ES-I3 (cell line): Measurements from ENCODE around the gene SNED1.

ENCODE experiments used
- H3K36me3 ChIP-seq: 2 replicates; pipeline ENCODE4 v1.6.1; 2013; ENCODE audit warnings: mild to moderate bottlenecking, low read length, control low read depth, moderate library complexity; ENCODE audit not compliant: insufficient read depth
- H3K4me1 ChIP-seq: 2 replicates; pipeline ENCODE4 v1.6.1; 2013; ENCODE audit warnings: mild to moderate bottlenecking, control low read depth, low read length; ENCODE audit not compliant: insufficient read depth
- H3K9ac ChIP-seq: 2 replicates; pipeline ENCODE4 v1.6.1; 2013; ENCODE audit warnings: low read depth, mild to moderate bottlenecking, low read length, moderate library complexity
- H3K9me3 ChIP-seq: 2 replicates; pipeline ENCODE4 v1.6.1; 2013; ENCODE audit warnings: mild to moderate bottlenecking, low read length, moderate library complexity; ENCODE audit not compliant: control insufficient read depth, insufficient read depth

The SNED1 gene

DNA sequence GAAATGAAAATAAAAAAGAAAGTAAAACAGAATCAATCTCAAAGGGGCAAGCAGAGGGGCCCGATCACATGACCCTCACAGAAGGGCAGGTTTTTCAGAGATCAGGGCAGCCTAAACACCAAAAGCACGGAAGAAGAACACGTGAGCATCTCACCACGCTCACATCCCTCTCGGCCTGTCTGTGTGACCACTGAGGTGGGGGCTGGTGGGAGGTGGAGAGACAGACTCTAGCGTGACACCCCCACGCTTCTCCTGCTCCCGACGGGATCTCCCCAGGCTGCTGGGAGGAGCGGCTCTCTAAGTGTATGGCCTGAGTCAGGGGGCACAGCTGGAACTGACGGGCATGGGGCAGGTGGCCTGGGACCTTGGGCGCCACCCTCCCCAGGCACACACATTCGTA, 127.2 kb downstream of the SNED1 start:
- Histone ChIP-seq H3K4me1 (no peaks in the 10 kb centered on the region), H3K9me3 (no peaks in the 10 kb centered on the region), H3K36me3 (0 out of 2 replicates have a peak, but pooled peaks cover 5% of the 10 kb centered on the region), H3K9ac (no peak overlapping the region)

DNA sequence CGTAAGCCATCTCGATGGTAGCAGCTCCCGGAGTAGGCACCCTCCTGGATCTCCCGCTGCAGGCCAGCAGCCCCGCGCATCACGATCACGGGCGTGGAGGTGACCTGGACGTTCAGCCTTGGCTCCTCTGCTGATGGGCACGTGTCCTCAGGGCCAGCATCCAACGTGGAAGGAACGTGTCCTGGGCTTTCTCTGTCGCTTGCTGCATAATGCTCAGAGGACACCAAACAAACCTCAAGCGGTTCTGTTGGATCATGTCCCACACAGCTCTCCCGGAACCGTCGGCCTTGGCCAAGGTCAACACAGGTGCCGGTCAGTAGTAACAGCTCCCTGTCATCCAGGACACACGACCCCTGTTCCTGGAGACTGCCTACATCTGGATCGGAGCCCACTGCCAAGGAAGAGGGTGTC, 127.8 kb downstream of the SNED1 start:
- H3K9me3 ChIP-seq: no peaks in the 10 kb centered on the region
- 0 out of 2 replicates have a peak, but pooled peaks cover 5% of the 10 kb centered on the region for H3K36me3 ChIP-seq
- H3K9ac ChIP-seq: no peak overlapping the region
- no peaks in the 10 kb centered on the region for H3K4me1 ChIP-seq

DNA sequence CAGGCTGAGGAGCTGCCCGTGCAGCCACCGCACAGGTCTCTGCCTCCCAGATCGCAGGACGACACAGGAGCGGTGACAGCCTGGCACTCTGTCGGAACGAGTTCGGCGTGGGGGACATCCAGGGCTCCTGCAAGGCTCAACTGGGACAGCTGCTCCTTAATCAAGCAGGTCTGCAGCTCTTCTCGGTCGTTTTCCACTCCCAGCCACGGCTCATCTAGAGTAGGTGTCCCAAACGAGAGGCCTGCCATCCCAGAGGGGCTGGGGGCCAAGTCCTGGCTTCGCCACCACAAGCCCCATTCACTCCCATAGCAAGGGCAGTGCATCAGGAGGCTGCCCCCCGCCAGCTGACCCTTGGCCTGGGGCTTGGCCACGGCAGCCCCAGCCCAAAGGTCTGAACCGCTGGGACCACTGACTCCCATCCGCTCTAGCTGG, 128.4 kb downstream of the SNED1 start:
- H3K36me3 ChIP-seq: 0 out of 2 replicates have a peak, but pooled peaks cover 5% of the 10 kb centered on the region
- no peaks in the 10 kb centered on the region for H3K4me1 ChIP-seq
- no peak overlapping the region for H3K9ac ChIP-seq
- H3K9me3 ChIP-seq: no peaks in the 10 kb centered on the region

DNA sequence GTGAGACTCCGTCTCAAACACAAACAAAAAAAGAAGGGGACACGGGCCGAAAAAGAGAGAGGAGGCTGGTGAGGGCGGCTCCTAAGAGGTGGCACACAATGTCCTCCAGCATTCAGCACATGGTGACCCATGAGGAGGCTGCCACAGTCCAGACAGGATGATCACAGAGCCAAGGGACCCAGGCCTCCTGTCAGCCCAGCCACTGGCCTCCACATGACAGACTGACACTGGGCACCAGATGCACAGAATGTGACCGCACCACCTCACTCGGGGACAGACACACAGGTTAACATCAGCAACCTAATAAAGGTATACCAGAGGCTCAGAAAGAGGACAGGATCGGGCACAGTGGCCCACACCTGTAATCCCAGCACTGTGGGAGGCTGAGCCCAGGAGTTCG, 129.8 kb downstream of the SNED1 start:
- no peak overlapping the region for H3K9ac ChIP-seq
- H3K9me3 ChIP-seq: no peaks in the 10 kb centered on the region
- no peaks in the 10 kb centered on the region for H3K4me1 ChIP-seq
- H3K36me3 ChIP-seq: 0 out of 2 replicates have a peak, but pooled peaks cover 5% of the 10 kb centered on the region

DNA sequence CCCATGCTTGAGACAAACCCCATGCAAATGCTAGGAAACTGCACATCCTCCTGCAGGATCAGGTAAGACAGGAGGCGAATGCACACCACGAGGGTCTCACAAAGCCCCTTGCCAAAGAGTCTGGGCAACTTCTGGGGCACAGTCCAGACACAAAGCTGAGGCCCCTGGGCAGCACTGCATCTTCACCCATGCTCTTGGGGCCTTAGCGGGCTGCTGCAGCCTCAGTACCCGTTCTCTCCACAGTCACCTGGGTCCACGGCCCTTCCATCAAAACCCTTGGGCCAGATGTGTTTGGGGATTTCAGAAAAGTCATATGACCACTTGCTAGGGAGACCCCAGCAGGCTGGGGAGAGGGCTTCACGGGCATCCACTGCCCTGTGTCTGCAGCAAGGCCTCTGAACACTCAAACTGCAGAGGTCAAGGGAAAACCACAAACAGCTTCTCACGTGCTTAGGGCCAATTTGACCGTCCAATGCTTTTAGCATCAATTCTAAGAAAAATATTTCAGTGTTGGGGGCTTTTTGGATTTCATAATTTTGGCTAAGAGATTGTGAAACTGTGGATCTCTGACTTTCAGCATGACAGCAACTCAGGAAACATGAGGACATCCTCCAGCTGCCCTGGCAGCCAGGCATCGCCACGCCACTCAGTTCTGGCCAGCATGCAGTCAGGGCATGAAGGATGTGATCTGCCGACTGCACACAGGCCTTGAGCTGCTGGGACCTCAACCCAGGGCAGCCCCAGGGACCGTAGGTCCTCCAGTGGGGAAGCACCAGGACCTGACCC, 130.9 kb downstream of the SNED1 start:
- H3K9ac ChIP-seq: no peak overlapping the region
- 0 out of 2 replicates have a peak, but pooled peaks cover 5% of the 10 kb centered on the region for H3K36me3 ChIP-seq
- H3K9me3 ChIP-seq: no peaks in the 10 kb centered on the region
- H3K4me1 ChIP-seq: no peaks in the 10 kb centered on the region

DNA sequence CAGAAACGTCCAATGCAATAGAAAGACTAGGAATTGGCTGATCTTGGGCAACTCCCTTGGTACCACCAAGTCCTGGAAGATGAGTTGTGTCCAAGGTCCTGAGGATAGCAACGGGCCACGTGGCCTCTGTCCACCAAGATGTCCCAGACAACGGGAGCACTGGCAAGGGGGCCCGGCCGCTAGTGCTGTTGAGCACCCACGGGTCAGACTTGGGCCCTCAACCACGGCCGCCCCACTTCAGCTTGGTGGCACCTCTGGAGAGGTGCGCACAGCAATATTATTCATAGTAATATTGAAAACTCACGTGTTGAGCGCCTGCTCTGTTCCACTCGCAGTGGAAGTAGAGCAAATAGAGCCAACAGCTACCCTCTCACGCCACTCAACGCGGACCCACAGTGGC, 131.9 kb downstream of the SNED1 start:
- H3K36me3 ChIP-seq: 0 out of 2 replicates have a peak, but pooled peaks cover 5% of the 10 kb centered on the region
- H3K9me3 ChIP-seq: no peaks in the 10 kb centered on the region
- no peak overlapping the region for H3K9ac ChIP-seq
- H3K4me1 ChIP-seq: no peaks in the 10 kb centered on the region

DNA sequence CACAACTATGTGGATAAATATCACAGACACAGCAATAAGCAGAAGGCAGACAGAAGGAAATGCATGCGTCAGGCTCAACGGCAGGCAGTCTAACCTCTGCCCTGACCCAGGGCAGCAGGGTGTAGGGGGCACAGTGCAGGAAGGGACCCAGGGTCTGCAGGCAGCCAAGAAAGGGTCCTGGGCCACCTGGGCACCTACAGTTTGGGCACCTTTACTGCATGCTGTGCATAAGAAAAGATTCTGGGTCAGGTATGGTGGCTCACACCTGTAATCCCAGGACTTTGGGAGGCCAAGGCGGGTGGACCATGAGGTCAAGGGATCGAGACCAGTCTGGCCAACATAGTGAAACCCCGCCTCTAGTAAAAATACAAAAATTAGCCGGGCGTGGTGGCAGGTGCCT, 133.1 kb downstream of the SNED1 start:
- Histone ChIP-seq H3K4me1 (no peaks in the 10 kb centered on the region), H3K9me3 (no peaks in the 10 kb centered on the region), H3K9ac (no peak overlapping the region), H3K36me3 (peaks cover 5% of the 10 kb centered on the region; the same call in 1 of the 2 replicates)

DNA sequence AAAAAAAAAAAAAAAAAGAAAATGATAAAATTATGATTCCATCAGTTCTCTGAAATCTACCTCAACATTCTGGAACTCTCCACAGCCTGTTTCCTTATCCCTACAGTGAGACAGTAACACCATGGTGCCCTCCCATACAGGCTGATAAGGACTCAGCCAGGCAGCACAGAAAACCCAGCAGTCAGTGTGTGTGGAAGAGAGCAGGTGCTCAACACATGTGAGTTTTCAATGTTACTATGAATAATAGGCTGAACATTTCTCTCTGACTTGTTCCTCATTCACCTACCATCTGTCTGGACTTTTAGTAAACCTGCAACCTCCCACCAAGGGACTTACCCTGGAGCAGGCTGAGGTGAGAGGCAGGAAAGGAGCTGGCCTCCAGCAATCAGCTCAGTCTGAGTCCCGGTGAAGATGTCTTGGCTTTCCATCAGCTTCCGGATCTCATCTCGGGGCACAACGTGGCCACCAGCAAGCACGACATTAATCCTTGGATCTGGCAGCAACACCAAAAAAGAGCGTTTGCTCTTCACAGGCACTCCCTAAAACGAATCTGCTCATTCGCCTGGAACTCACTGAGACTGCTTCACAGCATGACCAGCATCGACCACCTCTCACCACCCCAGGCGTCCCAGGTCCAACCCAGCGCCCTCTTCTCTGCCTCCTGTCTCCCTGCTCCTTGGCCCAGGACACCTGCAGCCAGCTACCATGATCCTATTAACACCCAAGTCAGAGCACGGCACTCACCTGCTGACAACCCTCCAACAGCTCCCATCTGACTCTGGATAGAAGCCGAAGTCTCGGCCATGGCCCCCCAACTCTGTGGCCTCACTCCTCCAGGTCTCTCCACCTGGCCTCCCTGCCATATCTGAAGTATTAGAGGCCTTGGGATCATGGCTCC, 134.4 kb downstream of the SNED1 start:
- Histone ChIP-seq H3K36me3 (peaks cover 5% of the 10 kb centered on the region; the same call in 1 of the 2 replicates), H3K4me1 (no peaks in the 10 kb centered on the region), H3K9me3 (no peaks in the 10 kb centered on the region), H3K9ac (no peak overlapping the region)

DNA sequence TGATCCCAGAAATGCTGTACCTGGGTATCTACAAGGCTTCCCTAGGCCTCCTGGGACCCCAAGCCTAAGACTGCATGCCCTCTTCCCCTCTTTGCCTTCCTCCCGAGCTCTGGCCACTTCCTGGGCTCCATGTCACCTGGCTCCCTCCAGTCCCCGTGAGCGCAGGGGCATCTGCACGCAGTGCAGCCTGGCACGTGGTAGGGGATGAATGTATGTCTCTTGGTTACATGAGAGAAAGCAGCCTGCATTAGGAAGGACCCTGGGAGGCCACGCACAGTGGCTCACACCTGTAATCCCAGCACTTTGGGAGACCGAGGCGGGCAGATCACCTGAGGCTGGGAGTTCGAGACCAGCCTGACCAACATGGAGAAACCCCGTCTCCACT, 135.0 kb downstream of the SNED1 start:
- H3K4me1 ChIP-seq: no peaks in the 10 kb centered on the region
- peaks cover 5% of the 10 kb centered on the region; the same call in 1 of the 2 replicates for H3K36me3 ChIP-seq
- H3K9ac ChIP-seq: no peak overlapping the region
- no peaks in the 10 kb centered on the region for H3K9me3 ChIP-seq

DNA sequence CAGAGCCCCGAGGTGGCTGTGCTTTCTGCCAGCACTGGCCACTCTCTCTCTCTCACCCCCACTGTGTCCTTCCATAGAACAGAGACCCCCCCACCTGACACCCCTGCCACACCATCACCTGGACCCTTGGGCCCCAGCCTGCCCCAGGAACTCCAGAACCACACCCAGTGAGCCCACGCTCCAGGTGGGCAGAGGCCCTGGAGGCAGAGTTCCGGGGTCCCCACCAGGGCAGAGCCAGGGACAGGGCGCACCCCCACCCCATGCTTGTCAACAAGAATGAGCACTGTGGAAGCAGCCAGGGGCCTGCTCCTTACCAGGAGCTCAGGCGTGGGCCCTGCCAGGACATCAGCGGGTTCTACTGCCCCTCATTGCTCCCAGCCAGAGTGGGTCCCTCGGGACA, 136.3 kb downstream of the SNED1 start:
- peaks cover 4% of the 10 kb centered on the region for H3K36me3 ChIP-seq
- H3K4me1 ChIP-seq: no peaks in the 10 kb centered on the region

DNA sequence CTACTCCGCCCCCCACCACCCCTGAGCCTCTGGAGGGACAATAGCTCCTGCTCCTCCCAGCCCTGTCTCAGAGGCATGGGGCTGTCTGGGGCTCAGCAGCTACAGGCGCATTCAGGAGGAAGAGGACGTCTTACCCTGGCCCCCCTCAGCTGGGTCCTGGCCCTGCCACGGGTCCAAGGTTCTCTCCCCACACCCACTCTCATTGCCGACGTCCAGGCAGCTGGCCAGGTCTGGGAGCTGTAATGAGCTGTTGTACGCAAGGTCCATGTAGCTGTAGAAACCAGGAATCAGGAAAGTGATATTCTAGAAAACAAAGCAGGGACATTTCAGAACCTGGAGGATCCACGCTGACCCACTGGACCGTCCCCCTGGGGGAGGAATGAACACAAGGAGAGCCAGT, 137.3 kb downstream of the SNED1 start:
- H3K36me3 ChIP-seq: no peaks in the 10 kb centered on the region; the same call in none of the 2 replicates

More for the DNA sequence above, 136.3 kb downstream of the SNED1 start:
- Histone ChIP-seq H3K9ac (no peak overlapping the region), H3K9me3 (no peaks in the 10 kb centered on the region)

DNA sequence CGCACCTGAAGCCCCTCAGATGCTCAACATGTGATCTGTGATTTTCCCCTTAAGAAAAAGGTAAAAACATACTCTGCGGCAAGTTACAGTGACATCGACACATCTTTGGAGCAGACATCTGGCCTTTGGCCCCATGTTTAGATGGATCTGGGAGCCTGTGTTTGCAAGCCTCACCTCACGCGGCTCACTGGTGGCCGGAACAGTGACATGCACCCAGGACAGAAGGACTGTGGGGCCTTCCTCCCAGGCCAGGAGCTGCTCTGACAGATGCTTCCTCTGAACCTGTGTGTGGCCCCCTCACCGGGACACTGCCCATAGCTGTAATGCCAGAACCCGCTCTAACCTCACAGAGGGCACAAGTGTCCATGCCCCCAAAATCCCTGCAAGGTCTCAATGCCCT, 137.8 kb downstream of the SNED1 start:
- Histone ChIP-seq H3K9ac (no peak overlapping the region), H3K36me3 (no peaks in the 10 kb centered on the region; the same call in none of the 2 replicates), H3K4me1 (no peaks in the 10 kb centered on the region), H3K9me3 (no peaks in the 10 kb centered on the region)

More for the DNA sequence above, 137.3 kb downstream of the SNED1 start:
- Histone ChIP-seq H3K9me3 (no peaks in the 10 kb centered on the region), H3K4me1 (no peaks in the 10 kb centered on the region), H3K9ac (no peak overlapping the region)

DNA sequence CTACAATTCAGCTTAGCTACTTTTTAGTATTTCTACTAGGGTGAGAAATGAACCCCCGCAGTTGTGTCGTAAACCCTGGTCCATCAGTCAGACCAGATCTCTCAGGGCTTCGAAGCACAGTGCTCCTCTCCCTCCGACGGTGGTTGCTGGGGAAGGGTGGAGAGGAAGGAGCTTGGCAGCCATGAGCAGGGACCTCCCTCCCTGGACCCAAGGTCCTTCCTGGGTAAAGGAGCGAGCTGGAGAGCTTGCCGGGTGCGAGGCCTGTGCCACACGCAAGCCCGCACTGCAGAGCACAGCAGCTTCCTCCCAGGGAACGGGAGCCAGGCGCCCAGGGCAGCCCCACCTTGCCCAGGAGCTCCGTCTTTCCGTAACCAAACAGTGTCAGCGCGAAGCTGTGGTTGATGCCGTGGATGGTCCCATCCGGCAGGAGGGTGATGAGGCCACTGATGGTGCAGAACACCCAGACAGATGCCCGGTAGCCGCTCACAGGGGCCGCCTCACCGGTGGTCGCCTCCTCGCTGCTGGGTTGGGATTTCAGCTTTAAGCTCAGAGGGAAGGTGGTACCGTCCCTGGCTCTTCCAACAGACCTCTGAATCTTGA, 138.3 kb downstream of the SNED1 start:
- Histone ChIP-seq H3K36me3 (no peaks in the 10 kb centered on the region; the same call in none of the 2 replicates), H3K9me3 (no peaks in the 10 kb centered on the region), H3K4me1 (no peaks in the 10 kb centered on the region), H3K9ac (no peak overlapping the region)
